Mesothelial cell of epicardium (in vitro differentiated cells): ENCODE data around the gene MYPOP. TPM values are rescaled to one million over a fixed set of nuclear protein-coding genes. Genes with fewer than 3 reads are reported as not detected.

Experiments
- DNase-seq, 2 experiments: peaks; one replicate each; pipeline ENCODE4 v3.0.0; 2021; ENCODE audit warnings: low spot score in 2 of 2; ENCODE audit not compliant: unreplicated experiment in 2 of 2
- H3K27ac Mint-ChIP-seq: 2 replicates; pipeline ENCODE4 v1.8.0; 2021; ENCODE audit warnings: mixed read lengths
- H3K27me3 Mint-ChIP-seq: 2 replicates; pipeline ENCODE4 v1.8.0; 2021; ENCODE audit warnings: low read depth, mixed read lengths
- H3K36me3 Mint-ChIP-seq: 2 replicates; pipeline ENCODE4 v1.8.0; 2021; ENCODE audit warnings: mixed read lengths
- H3K4me1 Mint-ChIP-seq: 2 replicates; pipeline ENCODE4 v1.8.0; 2021; ENCODE audit warnings: mixed read lengths
- H3K4me3 Mint-ChIP-seq: 2 replicates; pipeline ENCODE4 v1.8.0; 2021; ENCODE audit warnings: mild to moderate bottlenecking, moderate library complexity, mixed read lengths
- H3K9me3 Mint-ChIP-seq: 2 replicates; pipeline ENCODE4 v1.8.0; 2021; ENCODE audit warnings: mixed read lengths
- CTCF ChIP-seq: fragments of 200-600 bp; sonication (generic); IDR thresholded peaks from one replicate; pipeline ENCODE4 v1.5.0; 2021; ENCODE audit warnings: antibody characterized with exemption; ENCODE audit not compliant: unreplicated experiment
- total RNA-seq: library from RNA; stranded (reverse); gene quantifications from 3 replicates; pipeline ENCODE4 v1.2.1, GENCODE V29; 2021

MYPOP gene
- total RNA-seq, 1 donor from 2014 or later = 10.4 TPM

- Mint-ChIP-seq H3K27ac (no peak overlapping the region), H3K9me3 (no peaks in the 10 kb centered on the region)
Observed at GRCh38 chr19:45906221-45906620, 3.8 kb upstream of the MYPOP start.

DNA sequence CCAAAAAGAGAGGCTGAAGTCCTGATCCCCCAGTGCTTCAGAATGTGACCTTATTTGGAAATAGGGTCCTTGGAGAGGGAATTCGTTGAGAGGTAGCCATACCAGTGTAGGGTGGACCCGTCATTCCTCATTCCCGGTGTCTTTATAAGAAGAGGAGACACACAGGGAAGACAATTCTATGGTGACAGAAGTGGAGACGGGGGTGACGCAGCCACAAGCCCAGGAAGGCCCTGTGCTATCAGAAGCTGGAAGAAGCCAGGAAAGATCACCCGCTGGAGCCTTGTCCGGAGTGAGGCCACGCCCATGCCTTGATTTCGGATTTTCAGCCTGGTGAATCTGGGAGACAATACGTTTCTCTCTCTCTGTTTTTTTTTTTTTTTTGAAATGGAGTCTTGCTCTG, 2.6 kb upstream of the MYPOP start:
- no peak overlapping the region for H3K27ac Mint-ChIP-seq
- no peaks in the 10 kb centered on the region for H3K9me3 Mint-ChIP-seq
- peaks cover 9% of the 10 kb centered on the region for H3K27me3 Mint-ChIP-seq
- no peak for DNase-seq
- H3K4me3 Mint-ChIP-seq = no peak overlapping the region
- H3K36me3 Mint-ChIP-seq = peaks cover 8% of the 10 kb centered on the region
- TF ChIP-seq CTCF = no peak
- peaks cover 5% of the 10 kb centered on the region for H3K4me1 Mint-ChIP-seq

More at GRCh38 chr19:45906221-45906620, 3.8 kb upstream of the MYPOP start:
- DNase-seq = no peak
- no peak for TF ChIP-seq CTCF
- H3K27me3 Mint-ChIP-seq = peaks cover 4% of the 10 kb centered on the region
- no peaks in the 10 kb centered on the region for H3K4me1 Mint-ChIP-seq
- H3K36me3 Mint-ChIP-seq = no peaks in the 10 kb centered on the region
- no peak overlapping the region for H3K4me3 Mint-ChIP-seq

DNA sequence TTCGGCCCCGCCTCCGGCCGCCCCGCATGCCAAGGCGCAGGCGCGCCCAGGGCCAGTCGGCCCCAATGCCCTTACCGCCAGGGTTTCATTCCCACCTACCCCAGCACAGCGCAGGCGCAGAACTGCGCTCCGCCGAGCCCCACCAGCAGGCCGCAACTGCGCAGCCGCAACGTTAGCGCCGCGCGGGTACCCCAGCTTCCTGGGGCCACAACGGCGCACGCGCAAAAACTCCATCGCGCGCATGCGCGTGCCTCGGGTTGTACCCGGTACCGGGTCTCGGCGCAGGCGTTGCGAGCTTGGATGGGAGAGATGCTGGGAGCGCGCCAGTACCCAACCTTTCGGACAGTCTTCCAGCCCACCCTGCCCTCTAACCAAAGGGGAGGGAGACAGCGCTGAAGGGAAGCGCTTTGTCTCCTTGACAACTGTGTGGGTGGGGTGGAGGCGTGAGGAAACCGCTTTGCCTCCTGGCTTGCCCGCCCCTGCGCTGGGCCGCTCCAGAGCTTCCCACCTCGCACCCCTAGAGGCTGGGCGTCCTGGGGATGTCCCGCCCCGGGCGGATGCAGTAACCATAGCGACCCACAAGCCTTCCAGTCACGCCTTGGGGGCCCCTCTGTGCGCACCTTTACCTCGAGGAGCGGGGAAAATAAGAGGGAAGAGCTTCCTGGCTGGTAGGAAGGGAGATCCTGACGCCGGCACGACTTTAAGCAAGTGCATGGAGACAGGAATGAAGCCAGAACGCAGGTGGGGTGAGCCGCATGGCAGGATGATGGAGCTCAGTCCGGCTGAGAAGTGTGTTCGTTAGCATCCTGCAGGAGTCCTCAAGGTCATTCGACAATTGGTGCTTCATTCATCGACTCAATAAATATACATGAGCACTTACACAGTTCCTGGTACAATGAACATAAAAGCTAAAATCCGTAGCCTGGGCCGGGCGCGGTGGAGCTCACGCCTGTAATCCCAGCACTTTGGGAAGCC, 525 bp upstream of the MYPOP start:
- DNase-seq = peak; percentile 99 to 100
- Mint-ChIP-seq H3K4me1 (peaks cover 5% of the 10 kb centered on the region), H3K27me3 (peaks cover 11% of the 10 kb centered on the region), H3K9me3 (no peaks in the 10 kb centered on the region), H3K4me3 (peak overlapping the region; percentile 86), H3K36me3 (peaks cover 22% of the 10 kb centered on the region), H3K27ac (peak overlapping the region; percentile 86)
- TF ChIP-seq CTCF = no peak

DNA sequence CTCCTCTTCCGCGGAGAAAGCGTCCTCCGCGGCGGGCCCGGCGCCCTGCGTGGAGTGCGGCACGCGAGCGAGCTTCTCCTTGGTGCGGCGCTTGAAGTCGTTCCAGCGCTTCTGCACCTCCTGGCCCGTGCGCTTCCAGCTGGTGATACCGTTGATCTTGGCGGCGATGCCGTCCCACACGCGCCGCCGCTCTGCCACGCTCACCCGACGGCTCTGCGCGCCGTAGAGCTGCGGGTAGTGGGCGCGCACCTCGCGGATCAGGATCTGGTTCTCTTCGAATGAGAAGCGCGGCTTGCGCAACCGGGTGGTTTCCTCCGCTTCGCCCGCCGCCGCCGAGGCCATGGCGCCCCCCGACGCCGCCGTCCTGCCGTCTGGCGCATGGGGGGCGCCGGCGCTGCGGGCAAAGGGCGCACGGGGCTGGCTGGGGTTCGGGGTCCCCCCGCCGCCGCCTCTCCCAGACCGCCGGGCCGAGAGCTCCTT, 941 bp downstream of the MYPOP start:
- peak overlapping the region; percentile 55 for H3K4me3 Mint-ChIP-seq
- H3K36me3 Mint-ChIP-seq = peaks cover 22% of the 10 kb centered on the region
- no peak overlapping the region for H3K27ac Mint-ChIP-seq
- peaks cover 11% of the 10 kb centered on the region for H3K27me3 Mint-ChIP-seq
- H3K9me3 Mint-ChIP-seq = no peaks in the 10 kb centered on the region
- DNase-seq = peak in 1 of 2 experiments; percentile 53
- H3K4me1 Mint-ChIP-seq = peaks cover 5% of the 10 kb centered on the region
- no peak for TF ChIP-seq CTCF

GRCh38 chr19:45900738-45901431, 1.5 kb downstream of the MYPOP start:
- peak overlapping the region; percentile 55 for H3K4me3 Mint-ChIP-seq
- no peaks in the 10 kb centered on the region for H3K9me3 Mint-ChIP-seq
- TF ChIP-seq CTCF = no peak
- H3K4me1 Mint-ChIP-seq = peaks cover 5% of the 10 kb centered on the region
- no peak overlapping the region for H3K27ac Mint-ChIP-seq
- H3K27me3 Mint-ChIP-seq = peaks cover 11% of the 10 kb centered on the region
- H3K36me3 Mint-ChIP-seq = peaks cover 22% of the 10 kb centered on the region
- DNase-seq = no peak
